ENCODE results near the gene PGA3.
"Not testable (repeated sequence)": the region's sequence is repeated elsewhere in the genome, so short reads cannot be mapped to it uniquely, and the experiment has no call there.

Gene PGA3

DNA sequence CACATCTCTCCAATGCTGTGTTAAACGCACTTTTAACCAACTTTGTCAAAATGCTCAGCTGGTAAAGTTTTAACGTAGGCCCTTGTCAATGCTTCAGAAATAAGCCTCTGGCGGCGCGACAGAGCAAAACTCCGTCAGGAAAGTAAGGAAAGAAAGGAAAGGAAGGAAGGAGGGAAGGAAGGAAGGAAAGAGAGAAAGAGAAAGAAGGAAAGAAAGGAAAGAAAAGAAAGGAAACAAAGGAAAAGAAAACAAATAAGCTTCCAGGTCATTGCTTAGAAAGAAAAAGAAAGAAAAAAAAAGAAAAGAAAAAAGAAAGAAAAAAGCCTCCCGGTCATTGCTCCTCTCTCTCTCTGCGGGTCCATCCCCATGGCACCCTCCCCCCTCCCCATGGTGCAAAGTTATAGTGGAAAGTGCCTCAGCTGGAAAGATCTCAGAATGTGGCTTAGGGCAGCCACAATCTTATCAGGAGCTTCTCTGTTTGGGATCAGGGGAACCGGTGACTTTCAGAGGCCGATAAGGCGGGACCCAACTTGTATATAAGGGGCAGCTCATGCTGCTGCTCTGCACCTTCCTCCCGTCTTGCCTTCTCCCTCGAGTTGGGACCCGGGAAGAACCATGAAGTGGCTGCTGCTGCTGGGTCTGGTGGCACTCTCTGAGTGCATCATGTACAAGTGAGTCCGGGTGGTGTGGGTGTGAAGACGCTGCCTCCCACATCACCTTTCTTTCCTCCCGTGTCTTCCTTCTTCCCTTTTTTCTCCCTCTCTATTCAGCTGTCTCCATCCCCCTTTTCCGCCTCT, at the start of gene PGA3:
Gene PGA3 (plus strand): TSS at position 566 of the 797 bp plus-strand sequence. CDS start 50 bp downstream, at position 616.
- not testable (repeated sequence) for DNase-seq (ENCODE audit: low read depth, low spot score); H3K4me3 ChIP-seq (ENCODE audit: low read depth, low read length)
- CTCF ChIA-PET, result interaction anchor here (1.4 kb wide), 1 partner anchor 16 kb away, joined by 3 read pairs; no protein-coding TSS in a partner anchor
- POLR2A ChIA-PET, result interaction anchor here (0.6 kb wide), 1 partner anchor 158 kb away, joined by 4 read pairs; no protein-coding TSS in a partner anchor

DNA sequence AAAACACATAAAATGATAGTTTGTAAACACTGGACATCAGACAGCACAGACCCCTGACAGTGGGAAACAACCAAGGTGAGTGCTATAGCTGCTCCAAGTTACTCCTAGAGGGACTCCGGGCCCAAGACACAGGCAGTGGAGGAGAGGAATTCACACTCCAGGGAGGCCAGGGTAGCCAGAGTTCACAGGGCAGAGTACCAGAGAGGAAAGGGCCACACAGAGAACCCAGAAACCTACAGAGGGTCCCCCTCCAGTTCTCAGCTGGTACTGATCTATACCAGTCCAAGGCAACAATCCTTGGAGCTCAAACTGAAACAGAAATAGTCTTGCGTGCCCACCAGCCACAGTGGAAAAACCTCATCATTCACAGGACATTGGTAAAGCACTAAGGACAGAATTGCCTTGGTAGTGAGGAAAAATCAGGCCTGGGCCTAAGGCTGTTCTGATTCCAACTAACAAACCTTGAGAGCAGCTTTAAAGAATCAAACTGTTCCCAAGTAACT, 49.7 kb upstream of the PGA3 start:
- no peak overlapping the region for H3K4me3 ChIP-seq (ENCODE audit: low read depth, low read length)
- DNase-seq (ENCODE audit: low read depth, low spot score), result no peak
- POLR2A ChIA-PET, result interaction anchor here (0.7 kb wide), 1 partner anchor 15 kb away, joined by 3 read pairs; no protein-coding TSS in a partner anchor
- CTCF ChIA-PET, result interaction anchor here (0.8 to 2.5 kb wide), 7 partner anchors 9 to 238 kb away, joined by 3 to 9 read pairs (median 3); partner anchors contain the start of gene TMEM132A
- TF ChIP-seq, protein P1, sequence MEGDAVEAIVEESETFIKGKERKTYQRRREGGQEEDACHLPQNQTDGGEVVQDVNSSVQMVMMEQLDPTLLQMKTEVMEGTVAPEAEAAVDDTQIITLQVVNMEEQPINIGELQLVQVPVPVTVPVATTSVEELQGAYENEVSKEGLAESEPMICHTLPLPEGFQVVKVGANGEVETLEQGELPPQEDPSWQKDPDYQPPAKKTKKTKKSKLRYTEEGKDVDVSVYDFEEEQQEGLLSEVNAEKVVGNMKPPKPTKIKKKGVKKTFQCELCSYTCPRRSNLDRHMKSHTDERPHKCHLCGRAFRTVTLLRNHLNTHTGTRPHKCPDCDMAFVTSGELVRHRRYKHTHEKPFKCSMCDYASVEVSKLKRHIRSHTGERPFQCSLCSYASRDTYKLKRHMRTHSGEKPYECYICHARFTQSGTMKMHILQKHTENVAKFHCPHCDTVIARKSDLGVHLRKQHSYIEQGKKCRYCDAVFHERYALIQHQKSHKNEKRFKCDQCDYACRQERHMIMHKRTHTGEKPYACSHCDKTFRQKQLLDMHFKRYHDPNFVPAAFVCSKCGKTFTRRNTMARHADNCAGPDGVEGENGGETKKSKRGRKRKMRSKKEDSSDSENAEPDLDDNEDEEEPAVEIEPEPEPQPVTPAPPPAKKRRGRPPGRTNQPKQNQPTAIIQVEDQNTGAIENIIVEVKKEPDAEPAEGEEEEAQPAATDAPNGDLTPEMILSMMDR (IDR thresholded peaks at IDR 0.05; ENCODE audit: insufficient read depth, low read length, missing control alignments), result no peak

DNA sequence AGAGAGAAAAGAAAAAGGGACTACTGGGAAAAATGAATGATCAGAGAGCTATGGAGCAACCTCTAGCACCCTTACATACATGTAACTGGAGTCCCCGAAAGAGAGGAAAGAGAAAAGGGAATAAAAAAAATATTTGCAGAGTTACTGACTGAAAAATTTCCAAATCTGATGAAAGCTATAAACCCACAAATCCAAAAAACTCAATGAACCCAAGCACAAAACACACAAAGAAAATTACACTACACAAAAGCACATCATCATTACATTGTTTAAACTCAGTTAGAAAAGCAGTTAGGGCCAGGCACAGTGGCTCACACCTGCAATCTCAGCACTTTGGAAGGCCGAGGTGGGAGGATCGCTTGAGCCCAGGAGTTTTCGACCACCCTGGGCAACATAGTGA, 48.8 kb upstream of the PGA3 start:
- CTCF ChIA-PET, result interaction anchor here (1.1 to 2.5 kb wide), 6 partner anchors 15 to 239 kb away, joined by 3 to 9 read pairs (median 4); no protein-coding TSS in a partner anchor
- POLR2A ChIA-PET, result no interaction called here
- TF ChIP-seq, protein P1 (IDR thresholded peaks at IDR 0.05; ENCODE audit: insufficient read depth, low read length, missing control alignments), result no peak
- DNase-seq (ENCODE audit: low read depth, low spot score), result no peak
- H3K4me3 ChIP-seq (ENCODE audit: low read depth, low read length), result no peak overlapping the region

DNA sequence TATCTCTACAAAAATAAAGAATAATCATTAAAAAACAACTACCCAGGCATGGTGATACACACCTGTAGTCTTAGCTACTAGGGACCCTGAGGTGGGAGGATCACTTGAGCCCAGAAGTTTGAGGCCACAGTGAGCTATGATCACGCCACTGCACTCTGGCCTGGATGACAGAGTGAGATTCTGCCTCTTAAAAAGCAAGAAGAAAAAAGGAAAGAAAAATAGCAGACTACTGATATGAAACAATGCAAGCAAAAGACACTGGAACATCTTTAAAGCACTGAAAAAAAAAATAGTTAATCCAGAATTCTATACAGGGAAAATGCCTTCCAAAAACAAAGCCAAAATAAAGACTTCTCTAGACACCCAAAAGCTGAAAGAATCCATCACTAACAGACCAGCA, 48.0 kb upstream of the PGA3 start:
- TF ChIP-seq, protein P1 (IDR thresholded peaks at IDR 0.05; ENCODE audit: insufficient read depth, low read length, missing control alignments), result no peak
- no peak for DNase-seq (ENCODE audit: low read depth, low spot score)
- ChIA-PET CTCF (interaction anchor here (1.1 to 2.5 kb wide), 2 partner anchors 17 to 27 kb away, joined by 4 to 9 read pairs; no protein-coding TSS in a partner anchor), POLR2A (no interaction called here)
- H3K4me3 ChIP-seq (ENCODE audit: low read depth, low read length), result no peak overlapping the region

DNA sequence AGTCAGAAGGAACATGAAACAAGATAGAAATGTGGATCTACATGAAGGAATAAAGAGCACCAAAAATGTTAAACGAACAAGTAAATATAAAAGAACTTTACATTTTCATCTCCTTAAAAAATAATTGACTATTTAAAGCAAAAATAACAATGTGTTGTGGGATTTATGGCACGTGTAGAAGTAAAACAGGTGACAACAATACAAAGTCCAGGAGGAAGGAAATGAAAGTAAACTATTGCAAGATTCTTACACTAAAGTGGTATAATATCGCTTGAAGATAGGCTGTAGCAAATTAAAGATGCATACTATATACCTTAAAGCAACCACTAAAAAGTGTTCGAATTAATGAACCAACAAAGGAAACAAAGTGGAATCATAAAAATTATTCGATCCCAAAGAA, 47.6 kb upstream of the PGA3 start:
- H3K4me3 ChIP-seq (ENCODE audit: low read depth, low read length), result no peak overlapping the region
- DNase-seq (ENCODE audit: low read depth, low spot score), result no peak
- TF ChIP-seq, protein P1 (IDR thresholded peaks at IDR 0.05; ENCODE audit: insufficient read depth, low read length, missing control alignments), result no peak
- ChIA-PET POLR2A (no interaction called here), CTCF (interaction anchor here (2.5 kb wide), 1 partner anchor 27 kb away, joined by 9 read pairs; no protein-coding TSS in a partner anchor)

DNA sequence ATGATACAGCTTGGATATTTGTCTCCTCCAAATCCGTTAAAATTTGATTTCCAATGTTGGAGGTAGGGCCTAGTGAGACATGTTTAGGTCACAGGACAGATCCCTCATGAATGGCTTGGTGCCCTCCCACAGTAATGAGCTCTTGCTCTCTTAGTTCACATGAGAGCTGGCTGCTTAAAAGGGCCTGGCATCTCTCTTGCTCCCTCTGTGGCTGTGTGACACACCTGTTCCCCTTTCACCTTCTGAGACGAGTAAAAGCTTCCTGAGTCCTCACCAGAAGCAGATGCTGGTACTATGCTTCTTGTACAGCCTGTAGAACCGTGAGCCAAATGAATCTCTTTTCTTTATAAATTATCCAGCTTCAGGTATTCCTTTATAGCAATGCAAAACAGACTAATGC, 45.6 kb upstream of the PGA3 start:
- DNase-seq (ENCODE audit: low read depth, low spot score), result no peak
- H3K4me3 ChIP-seq (ENCODE audit: low read depth, low read length), result no peak overlapping the region
- CTCF ChIA-PET, result interaction anchor here (1.1 to 3.3 kb wide), 3 partner anchors 9 to 327 kb away, joined by 3 to 10 read pairs (median 3); no protein-coding TSS in a partner anchor
- POLR2A ChIA-PET, result no interaction called here
- TF ChIP-seq, protein P1 (IDR thresholded peaks at IDR 0.05; ENCODE audit: insufficient read depth, low read length, missing control alignments), result no peak

All from AG04449 (cell line).